ENCODE measurements around the gene PDPN.
"Not testable (repeated sequence)": the region's sequence is repeated elsewhere in the genome, so short reads cannot be mapped to it uniquely, and the experiment has no call there.

Gene PDPN

DNA sequence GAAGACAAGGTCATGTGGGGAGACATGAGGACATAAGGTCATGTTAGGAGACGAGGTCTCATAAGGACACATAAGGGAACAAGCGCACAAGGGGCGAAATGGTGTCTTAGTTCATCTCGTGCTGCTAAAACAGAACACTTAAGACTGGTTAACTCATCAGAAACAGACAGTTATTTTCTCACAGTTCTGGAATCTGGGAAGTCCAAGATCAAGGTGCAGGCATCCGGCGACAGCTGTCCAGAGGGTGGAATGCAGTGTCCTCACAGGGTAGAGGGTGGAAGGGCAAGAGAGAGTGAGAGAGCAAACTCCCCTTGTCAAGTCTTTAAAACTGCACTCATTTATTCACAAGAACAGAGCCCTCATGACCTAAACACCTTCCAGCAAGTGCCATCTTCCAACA lies 34.6 kb upstream of the PDPN start:
- WGBS, 2 experiments (ENCODE audit: insufficient coverage in 2 of 2), result 90 to 95% methylated on average over 4 of the region's 6 CpGs
- Histone ChIP-seq H3K4me3 (ENCODE audit: extremely low read depth, insufficient read depth, low read length, poor library complexity, severe bottlenecking) (no peak overlapping the region), H3K36me3 (ENCODE audit: control insufficient read depth, insufficient read depth, low read length) (no peaks in the 10 kb centered on the region), H3K27ac (ENCODE audit: low read depth, low read length, severe bottlenecking) (no peak overlapping the region), H3K4me1 (ENCODE audit: control insufficient read depth, insufficient read depth, low read length, poor library complexity, severe bottlenecking) (no peaks in the 10 kb centered on the region), H3K9me3 (ENCODE audit: control insufficient read depth, low read length) (no peaks in the 10 kb centered on the region)

DNA sequence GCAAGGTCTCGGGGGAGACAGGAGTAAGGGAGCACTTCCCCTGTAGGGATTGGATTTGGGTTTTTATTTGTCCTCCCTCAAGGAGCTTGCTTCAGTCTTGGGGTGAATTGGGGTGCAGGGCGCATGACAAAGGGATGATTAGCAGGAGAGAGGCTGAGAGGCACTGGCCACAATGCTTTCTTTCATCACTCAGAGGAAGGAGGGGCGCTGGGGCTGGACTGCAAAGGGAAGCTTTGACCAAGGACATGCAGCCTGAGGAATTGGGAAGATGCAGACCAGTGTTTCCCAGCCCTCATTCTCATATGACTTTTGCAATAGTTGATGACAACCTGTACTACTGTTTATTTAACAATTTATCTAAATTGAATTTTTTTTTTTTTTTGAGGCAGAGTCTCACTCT lies 34.1 kb upstream of the PDPN start:
- 78% methylated on average over 2 of the region's 3 CpGs; no CpG with 5 or more reads in 1 of the 2 experiments for WGBS, 2 experiments (ENCODE audit: insufficient coverage in 2 of 2)

DNA sequence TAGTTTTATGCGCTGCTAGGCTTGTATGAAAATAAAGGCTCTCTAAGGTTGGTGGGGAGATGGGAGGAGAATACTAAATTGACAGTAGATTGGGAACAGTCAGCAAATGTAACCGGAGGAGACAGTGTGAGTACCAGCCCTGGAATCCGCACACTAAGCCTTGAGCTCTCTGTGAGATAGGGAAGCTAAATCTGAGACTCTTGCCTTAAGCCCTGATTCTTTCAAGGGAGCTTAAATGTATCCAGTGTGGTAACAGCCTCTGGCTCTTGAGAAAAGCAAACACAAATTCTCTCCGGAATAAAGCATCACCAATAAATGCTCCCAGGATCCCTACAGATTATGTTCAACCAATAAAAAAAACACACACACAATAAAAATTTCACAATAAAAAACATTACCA lies 33.0 kb upstream of the PDPN start:
- H3K36me3 ChIP-seq (ENCODE audit: control insufficient read depth, insufficient read depth, low read length), result no peaks in the 10 kb centered on the region
- no peaks in the 10 kb centered on the region for H3K9me3 ChIP-seq (ENCODE audit: control insufficient read depth, low read length)
- no peaks in the 10 kb centered on the region for H3K4me1 ChIP-seq (ENCODE audit: control insufficient read depth, insufficient read depth, low read length, poor library complexity, severe bottlenecking)
- no peak overlapping the region for H3K27ac ChIP-seq (ENCODE audit: low read depth, low read length, severe bottlenecking)
- H3K4me3 ChIP-seq (ENCODE audit: extremely low read depth, insufficient read depth, low read length, poor library complexity, severe bottlenecking), result no peak overlapping the region
- WGBS, 2 experiments (ENCODE audit: insufficient coverage in 2 of 2), result 87 to 88% methylated on average over 4 of the region's 4 CpGs

More for the DNA sequence above, 34.1 kb upstream of the PDPN start:
- Histone ChIP-seq H3K36me3 (ENCODE audit: control insufficient read depth, insufficient read depth, low read length) (no peaks in the 10 kb centered on the region), H3K4me3 (ENCODE audit: extremely low read depth, insufficient read depth, low read length, poor library complexity, severe bottlenecking) (no peak overlapping the region), H3K27ac (ENCODE audit: low read depth, low read length, severe bottlenecking) (no peak overlapping the region), H3K4me1 (ENCODE audit: control insufficient read depth, insufficient read depth, low read length, poor library complexity, severe bottlenecking) (no peaks in the 10 kb centered on the region), H3K9me3 (ENCODE audit: control insufficient read depth, low read length) (no peaks in the 10 kb centered on the region)

DNA sequence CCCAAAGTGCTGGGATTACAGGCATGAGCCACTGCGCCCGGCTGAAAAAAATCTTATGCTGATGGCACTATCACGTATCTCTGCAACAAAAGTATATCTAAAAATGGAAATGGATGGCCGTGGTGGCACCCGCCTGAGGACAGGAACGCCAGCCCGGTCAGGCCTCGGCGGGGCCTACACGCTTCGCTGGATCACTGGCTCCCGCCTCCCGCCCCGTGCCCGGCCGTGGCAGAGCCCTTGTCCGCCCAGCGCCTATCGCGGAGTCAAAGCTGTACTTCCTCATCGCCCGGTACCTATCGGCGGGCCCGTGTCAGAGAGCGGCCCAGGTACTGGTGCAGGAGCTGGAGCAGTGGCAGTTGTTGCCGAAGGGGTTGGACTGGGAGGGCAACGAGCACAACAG lies 28.8 kb upstream of the PDPN start:
- no peaks in the 10 kb centered on the region for H3K4me1 ChIP-seq (ENCODE audit: control insufficient read depth, insufficient read depth, low read length, poor library complexity, severe bottlenecking)
- 97 to 99% methylated on average over 27 of the region's 28 CpGs for WGBS, 2 experiments (ENCODE audit: insufficient coverage in 2 of 2)
- no peak overlapping the region for H3K4me3 ChIP-seq (ENCODE audit: extremely low read depth, insufficient read depth, low read length, poor library complexity, severe bottlenecking)
- H3K27ac ChIP-seq (ENCODE audit: low read depth, low read length, severe bottlenecking), result no peak overlapping the region
- H3K36me3 ChIP-seq (ENCODE audit: control insufficient read depth, insufficient read depth, low read length), result no peaks in the 10 kb centered on the region
- H3K9me3 ChIP-seq (ENCODE audit: control insufficient read depth, low read length), result no peaks in the 10 kb centered on the region

DNA sequence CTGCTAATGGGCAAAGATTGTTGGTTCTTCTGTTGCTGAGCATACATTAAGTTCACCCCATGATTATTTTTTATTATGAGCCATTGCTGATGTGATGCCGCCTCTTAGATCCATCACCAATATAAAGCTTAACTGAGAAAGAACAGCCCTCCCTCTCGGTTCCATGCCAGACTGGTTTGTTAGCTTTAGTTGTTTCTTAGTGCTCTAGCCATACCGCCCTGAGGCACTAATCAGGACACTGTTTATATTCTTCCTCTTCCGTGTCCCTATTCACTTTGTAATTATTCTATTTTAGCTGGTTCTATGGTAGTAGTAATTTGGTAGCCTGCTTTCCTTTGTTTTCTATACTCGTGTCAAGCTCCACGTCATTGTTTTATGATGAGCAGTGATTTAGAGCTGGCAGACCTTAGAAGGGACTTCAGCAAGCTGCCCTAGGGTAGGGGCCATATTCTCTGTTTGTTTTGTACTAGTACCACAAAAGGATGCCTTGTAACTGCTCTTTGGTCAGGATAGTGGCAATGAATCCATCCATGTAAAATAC lies 27.3 kb upstream of the PDPN start:
- Histone ChIP-seq H3K9me3 (ENCODE audit: control insufficient read depth, low read length) (no peaks in the 10 kb centered on the region), H3K4me3 (ENCODE audit: extremely low read depth, insufficient read depth, low read length, poor library complexity, severe bottlenecking) (no peak overlapping the region), H3K27ac (ENCODE audit: low read depth, low read length, severe bottlenecking) (no peak overlapping the region), H3K36me3 (ENCODE audit: control insufficient read depth, insufficient read depth, low read length) (no peaks in the 10 kb centered on the region), H3K4me1 (ENCODE audit: control insufficient read depth, insufficient read depth, low read length, poor library complexity, severe bottlenecking) (no peaks in the 10 kb centered on the region)
- WGBS, 2 experiments (ENCODE audit: insufficient coverage in 2 of 2), result 82 to 84% methylated on average over 2 to 3 of the region's 6 CpGs

DNA sequence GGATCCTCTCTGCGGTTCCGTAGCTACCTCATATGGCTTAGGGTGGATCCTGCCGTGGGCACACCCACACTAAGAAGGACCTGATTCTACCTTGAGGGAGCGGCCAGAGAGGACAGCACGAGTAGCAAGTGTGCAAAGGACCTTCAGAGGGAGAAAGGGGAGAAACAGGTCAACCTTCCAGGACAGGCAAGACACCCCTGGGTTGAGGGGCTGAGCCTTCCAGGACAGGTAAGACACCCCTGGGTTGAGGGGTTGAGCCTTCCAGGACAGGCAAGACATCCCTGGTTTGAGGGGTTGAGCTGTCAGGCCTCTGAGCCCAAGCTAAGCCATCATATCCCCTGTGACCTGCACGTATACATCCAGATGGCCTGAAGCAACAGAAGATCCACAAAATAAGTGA lies 23.1 kb upstream of the PDPN start:
- Histone ChIP-seq H3K4me1 (ENCODE audit: control insufficient read depth, insufficient read depth, low read length, poor library complexity, severe bottlenecking) (no peaks in the 10 kb centered on the region), H3K9me3 (ENCODE audit: control insufficient read depth, low read length) (no peaks in the 10 kb centered on the region), H3K4me3 (ENCODE audit: extremely low read depth, insufficient read depth, low read length, poor library complexity, severe bottlenecking) (no peak overlapping the region), H3K36me3 (ENCODE audit: control insufficient read depth, insufficient read depth, low read length) (no peaks in the 10 kb centered on the region), H3K27ac (ENCODE audit: low read depth, low read length, severe bottlenecking) (no peak overlapping the region)
- 86 to 87% methylated on average over 5 to 6 of the region's 6 CpGs for whole genome bisulfite sequencing, 2 experiments (ENCODE audit: insufficient coverage in 2 of 2)

DNA sequence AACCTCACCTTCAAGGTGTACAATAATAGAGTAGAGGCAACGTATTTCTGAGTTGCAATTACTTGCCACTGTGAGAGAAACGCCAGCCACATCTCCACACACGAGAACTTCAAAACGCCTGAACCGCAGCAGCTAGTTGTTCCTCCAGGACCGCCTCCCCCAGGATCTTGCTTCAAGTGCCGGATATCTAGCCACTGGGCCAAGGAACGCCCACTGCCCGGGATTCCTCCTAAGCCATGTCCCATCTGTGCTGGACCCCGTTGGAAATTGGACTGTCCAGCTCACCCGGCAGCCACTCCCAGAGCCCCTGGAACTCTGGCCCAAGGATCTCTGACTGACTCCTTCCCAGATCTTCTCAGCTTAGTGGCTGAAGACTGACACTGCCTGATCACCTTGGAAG lies 20.7 kb upstream of the PDPN start:
- not testable (repeated sequence) for H3K4me1 ChIP-seq (ENCODE audit: control insufficient read depth, insufficient read depth, low read length, poor library complexity, severe bottlenecking); H3K9me3 ChIP-seq (ENCODE audit: control insufficient read depth, low read length); H3K27ac ChIP-seq (ENCODE audit: low read depth, low read length, severe bottlenecking); H3K36me3 ChIP-seq (ENCODE audit: control insufficient read depth, insufficient read depth, low read length); H3K4me3 ChIP-seq (ENCODE audit: extremely low read depth, insufficient read depth, low read length, poor library complexity, severe bottlenecking)
- WGBS, 2 experiments (ENCODE audit: insufficient coverage in 2 of 2), result 92 to 96% methylated on average over 10 to 11 of the region's 11 CpGs

DNA sequence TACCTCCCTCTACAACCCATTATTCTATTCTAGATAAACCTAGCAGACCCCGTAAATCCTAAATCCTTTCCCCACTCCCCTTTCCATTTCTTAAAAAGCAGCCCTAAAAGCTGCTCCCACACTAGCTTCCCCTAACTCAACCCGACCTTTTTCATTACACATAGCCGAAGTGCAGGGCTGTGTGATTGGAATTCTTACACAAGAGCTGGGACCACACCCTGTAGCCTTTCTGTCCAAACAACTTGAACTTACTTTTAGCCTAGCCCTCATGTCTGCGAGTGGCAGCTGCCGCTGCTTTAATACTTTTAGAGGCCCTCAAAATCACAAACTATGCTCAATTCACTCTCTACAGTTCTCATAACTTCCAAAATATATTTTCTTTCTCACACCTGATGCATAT lies 19.6 kb upstream of the PDPN start:
- 98 to 99% methylated on average over 3 to 4 of the region's 5 CpGs for WGBS, 2 experiments (ENCODE audit: insufficient coverage in 2 of 2)
- no peak overlapping the region for H3K4me3 ChIP-seq (ENCODE audit: extremely low read depth, insufficient read depth, low read length, poor library complexity, severe bottlenecking)
- no peaks in the 10 kb centered on the region for H3K9me3 ChIP-seq (ENCODE audit: control insufficient read depth, low read length)
- no peak overlapping the region for H3K27ac ChIP-seq (ENCODE audit: low read depth, low read length, severe bottlenecking)
- H3K36me3 ChIP-seq (ENCODE audit: control insufficient read depth, insufficient read depth, low read length), result no peaks in the 10 kb centered on the region
- no peaks in the 10 kb centered on the region for H3K4me1 ChIP-seq (ENCODE audit: control insufficient read depth, insufficient read depth, low read length, poor library complexity, severe bottlenecking)

DNA sequence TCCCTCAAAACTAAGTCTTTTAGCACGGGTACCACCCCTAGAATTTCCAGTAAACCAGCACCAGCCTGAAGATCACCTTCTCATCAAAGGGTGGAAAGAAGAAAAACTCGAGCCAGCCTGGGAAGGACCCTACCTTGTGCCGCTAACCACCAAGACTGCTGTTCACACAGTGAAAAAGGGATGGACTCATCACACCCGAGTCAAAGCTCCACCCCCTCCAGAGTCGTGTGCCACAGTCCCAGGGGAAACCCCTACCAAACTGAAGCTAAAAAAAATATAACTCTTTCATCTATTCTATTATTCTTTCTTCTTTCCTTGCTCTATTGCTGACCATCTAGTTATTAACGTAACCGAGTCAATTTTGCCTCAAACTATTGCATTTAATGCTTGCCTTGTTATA lies 13.2 kb upstream of the PDPN start:
- 40 to 65% methylated on average over 1 to 3 of the region's 7 CpGs for WGBS, 2 experiments (ENCODE audit: insufficient coverage in 2 of 2)
- not testable (repeated sequence) for H3K4me3 ChIP-seq (ENCODE audit: extremely low read depth, insufficient read depth, low read length, poor library complexity, severe bottlenecking); H3K9me3 ChIP-seq (ENCODE audit: control insufficient read depth, low read length); H3K36me3 ChIP-seq (ENCODE audit: control insufficient read depth, insufficient read depth, low read length); H3K4me1 ChIP-seq (ENCODE audit: control insufficient read depth, insufficient read depth, low read length, poor library complexity, severe bottlenecking); H3K27ac ChIP-seq (ENCODE audit: low read depth, low read length, severe bottlenecking)

DNA sequence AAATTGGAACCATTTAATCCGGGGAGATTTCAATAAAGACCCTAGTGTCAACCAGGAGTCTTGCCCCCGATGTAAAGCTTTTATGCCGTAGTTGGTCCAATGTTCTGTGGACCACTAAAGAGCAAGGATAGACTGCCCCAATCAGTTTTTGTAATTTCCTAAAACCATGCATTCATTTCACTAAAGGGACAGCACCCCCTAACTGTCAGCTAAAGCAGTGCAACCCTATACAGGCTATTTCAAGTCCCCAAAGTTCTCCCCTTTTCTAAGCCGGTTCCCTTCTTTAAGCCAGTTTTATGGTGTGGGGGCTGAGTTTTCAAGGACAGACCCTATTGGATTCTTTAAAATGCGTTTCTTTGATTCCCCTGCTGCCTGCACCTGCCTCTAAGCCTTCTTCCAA lies 12.7 kb upstream of the PDPN start:
- WGBS, 2 experiments (ENCODE audit: insufficient coverage in 2 of 2), result 88 to 100% methylated on average over 2 to 3 of the region's 5 CpGs
- Histone ChIP-seq H3K4me3 (ENCODE audit: extremely low read depth, insufficient read depth, low read length, poor library complexity, severe bottlenecking) (no peak overlapping the region), H3K4me1 (ENCODE audit: control insufficient read depth, insufficient read depth, low read length, poor library complexity, severe bottlenecking) (no peaks in the 10 kb centered on the region), H3K9me3 (ENCODE audit: control insufficient read depth, low read length) (no peaks in the 10 kb centered on the region), H3K27ac (ENCODE audit: low read depth, low read length, severe bottlenecking) (no peak overlapping the region), H3K36me3 (ENCODE audit: control insufficient read depth, insufficient read depth, low read length) (no peaks in the 10 kb centered on the region)

DNA sequence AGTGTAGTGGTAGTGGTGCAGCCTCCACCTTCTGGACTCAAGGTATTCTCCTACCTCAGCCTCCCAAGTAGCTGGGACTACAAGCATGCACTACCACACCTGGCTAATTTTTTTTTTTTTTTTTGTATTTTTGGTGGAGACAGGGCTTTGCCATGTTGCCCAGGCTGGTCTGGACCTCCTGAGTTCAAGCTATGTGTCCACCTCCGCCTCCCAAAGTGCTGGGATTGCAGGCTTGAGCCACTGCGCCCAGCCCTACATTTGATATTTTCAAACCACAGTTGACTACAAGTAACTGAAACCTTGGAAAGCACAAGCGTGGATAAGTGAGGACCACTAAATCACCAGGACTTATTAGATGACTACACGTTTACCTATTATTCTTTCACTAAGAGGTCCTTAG lies 10.0 kb upstream of the PDPN start:
- H3K27ac ChIP-seq (ENCODE audit: low read depth, low read length, severe bottlenecking), result no peak overlapping the region
- no peaks in the 10 kb centered on the region for H3K4me1 ChIP-seq (ENCODE audit: control insufficient read depth, insufficient read depth, low read length, poor library complexity, severe bottlenecking)
- H3K36me3 ChIP-seq (ENCODE audit: control insufficient read depth, insufficient read depth, low read length), result no peaks in the 10 kb centered on the region
- 93 to 100% methylated on average over 2 of the region's 4 CpGs for WGBS, 2 experiments (ENCODE audit: insufficient coverage in 2 of 2)
- H3K9me3 ChIP-seq (ENCODE audit: control insufficient read depth, low read length), result no peaks in the 10 kb centered on the region
- no peak overlapping the region for H3K4me3 ChIP-seq (ENCODE audit: extremely low read depth, insufficient read depth, low read length, poor library complexity, severe bottlenecking)

Measured in mesodermal cell (in vitro differentiated cells).